HL-60/S4 (cell line): ENCODE data around the gene CACUL1.
"Not testable (repeated sequence)": the region's sequence is repeated elsewhere in the genome, so short reads cannot be mapped to it uniquely, and the experiment has no call there.

Experiments used
- in situ Hi-C: fragments of 300-500 bp; cut with MboI; formaldehyde crosslinking; loops from 2 replicates; pipeline ENCODE4 v1.14.3; 2022; ENCODE audit warnings: low sequenced_read_pairs

The CACUL1 gene

DNA sequence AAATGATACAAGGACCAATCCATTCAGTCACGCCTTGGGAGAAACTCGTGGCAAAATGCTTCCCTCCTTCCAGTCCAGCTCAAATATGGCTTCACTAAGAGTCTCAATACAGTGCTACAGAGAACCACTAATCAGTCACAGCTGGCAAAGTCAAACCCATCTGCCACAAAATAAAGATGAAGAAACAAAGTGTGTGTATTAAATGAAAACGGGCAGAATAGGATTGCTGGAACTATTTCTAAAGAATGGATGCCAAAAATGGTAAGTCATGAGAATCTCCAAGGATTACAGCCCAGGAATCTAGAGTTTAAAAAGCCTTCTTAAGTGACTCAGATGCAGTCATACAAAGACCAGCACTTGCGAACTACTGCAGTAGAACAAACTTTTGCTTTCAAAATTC lies 61.9 kb downstream of the CACUL1 start:
- in situ Hi-C loops, result no loop called here

DNA sequence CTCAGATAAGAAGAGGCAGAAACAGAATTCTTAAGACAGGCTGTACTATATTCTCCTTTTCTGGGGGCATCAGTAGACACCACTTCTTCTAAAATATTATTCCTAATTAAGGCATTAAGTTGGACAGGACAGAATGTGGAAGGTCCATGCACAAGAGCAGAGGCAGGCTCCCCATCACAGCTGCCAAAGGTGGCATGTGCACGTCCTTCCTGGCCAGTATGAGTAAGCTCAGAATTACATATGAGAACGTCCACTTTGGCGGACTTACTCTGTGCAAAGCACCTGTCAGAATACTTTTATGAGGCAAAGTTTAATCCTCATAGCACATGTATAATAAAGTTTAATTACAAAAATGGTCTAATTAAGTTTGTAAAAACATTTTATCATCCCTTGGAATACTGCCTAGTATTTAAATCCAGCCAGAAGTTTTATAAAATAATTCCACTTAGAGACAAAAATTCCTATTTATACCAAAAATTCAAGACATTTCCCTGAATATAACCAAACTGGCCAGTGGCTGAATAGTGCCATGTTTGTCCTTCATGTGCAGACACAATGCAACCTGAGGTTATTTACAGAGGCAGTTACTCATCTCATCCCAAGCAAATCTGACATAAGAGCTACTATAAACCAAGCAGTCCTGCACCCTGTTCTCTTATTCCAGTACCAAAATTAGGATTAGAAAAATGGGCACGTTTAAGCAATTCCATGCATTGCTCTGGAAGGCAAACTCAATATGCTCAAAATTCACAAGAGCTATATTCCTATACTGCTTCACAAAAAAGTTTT lies 65.5 kb downstream of the CACUL1 start:
- in situ Hi-C loops, result no loop called here

DNA sequence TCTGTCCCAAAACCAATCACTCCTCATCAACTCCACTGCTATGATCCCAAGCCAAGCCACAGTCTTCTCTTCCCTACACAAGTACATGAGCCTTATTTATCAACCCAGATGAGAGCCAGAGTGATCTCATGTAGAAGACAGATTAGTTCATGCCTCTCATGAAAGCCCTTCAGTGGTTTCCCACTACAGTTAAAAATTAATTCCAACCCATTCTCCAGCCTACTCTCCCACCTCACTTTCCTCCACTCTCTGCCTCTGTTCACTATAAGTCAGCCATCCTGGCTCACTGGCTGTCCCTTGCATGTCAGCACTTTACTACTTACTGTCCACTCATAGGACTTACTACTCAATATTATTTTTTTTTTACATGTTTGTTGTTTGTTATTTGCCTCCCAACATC lies 67.3 kb downstream of the CACUL1 start:
- in situ Hi-C loops, result no loop called here

DNA sequence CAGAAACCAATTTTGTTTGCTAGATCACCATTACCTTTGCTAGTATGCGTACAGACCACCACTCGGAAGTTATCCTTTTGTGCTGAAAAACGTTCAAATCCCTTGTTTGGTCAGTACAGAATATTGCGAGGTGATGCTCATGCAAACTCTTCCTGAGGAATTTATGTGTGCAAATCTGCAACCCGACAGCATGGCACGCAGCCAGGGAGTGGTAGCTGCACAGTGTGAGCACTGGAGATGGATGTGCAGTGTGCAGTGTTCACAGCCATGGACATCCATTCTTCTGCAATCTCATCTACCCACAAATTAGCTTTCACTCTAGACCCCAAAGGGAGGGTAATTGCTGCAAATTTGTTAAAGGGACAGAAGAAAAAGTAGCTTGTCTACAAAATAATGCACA lies 72.2 kb downstream of the CACUL1 start:
- in situ Hi-C loops, result no loop called here

DNA sequence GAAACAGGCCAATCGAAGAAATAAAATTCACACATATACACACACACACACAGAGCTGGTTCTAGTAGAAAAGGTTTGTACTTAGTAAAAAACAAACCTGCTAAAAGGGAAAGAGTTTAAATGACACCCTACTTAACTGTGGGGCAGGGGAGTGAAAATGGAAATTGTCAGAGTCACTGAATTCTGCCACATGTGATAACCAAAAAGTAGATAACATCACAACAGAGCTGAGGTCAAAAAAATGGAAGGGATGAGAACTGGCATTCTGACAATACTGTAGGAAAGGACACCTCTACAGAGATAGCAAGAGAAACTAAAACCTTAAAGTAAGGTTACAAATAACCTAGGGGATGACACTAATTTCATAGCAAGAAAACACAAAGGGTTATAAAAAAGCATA lies 74.6 kb downstream of the CACUL1 start:
- in situ Hi-C loops, result no loop called here

DNA sequence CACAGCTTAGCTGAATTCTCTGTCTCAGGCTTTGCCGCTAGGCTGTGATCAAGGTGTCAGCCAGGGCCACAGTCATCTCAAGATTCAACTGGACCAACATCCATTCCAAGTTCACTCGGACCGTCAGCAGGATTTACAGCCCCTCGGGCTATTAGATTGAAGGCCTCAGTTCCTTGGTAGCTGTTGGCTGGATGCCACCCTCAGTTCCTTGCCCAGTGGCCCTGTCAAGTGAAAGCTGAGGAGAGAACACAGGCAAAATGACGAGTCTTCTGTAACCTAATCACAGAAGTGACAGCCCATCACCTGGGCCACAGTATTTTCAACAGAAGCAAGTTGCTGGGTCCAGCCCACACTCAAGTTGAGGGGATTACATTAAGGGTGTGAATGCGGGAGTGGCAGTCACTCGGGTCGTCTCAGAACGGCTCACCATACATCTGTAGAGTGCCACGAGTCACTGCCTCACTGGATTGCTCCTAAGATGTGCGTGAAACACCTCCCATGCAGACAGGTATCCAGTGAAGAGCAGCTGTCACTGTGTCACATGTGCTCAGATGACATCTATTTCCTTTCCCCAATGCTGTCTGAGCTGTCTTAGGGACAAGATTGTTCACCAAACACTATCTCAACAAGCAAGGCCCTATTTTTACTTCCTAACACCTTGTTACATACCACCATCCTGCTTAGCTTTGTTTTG lies 80.4 kb downstream of the CACUL1 start:
- in situ Hi-C loops, result no loop called here

DNA sequence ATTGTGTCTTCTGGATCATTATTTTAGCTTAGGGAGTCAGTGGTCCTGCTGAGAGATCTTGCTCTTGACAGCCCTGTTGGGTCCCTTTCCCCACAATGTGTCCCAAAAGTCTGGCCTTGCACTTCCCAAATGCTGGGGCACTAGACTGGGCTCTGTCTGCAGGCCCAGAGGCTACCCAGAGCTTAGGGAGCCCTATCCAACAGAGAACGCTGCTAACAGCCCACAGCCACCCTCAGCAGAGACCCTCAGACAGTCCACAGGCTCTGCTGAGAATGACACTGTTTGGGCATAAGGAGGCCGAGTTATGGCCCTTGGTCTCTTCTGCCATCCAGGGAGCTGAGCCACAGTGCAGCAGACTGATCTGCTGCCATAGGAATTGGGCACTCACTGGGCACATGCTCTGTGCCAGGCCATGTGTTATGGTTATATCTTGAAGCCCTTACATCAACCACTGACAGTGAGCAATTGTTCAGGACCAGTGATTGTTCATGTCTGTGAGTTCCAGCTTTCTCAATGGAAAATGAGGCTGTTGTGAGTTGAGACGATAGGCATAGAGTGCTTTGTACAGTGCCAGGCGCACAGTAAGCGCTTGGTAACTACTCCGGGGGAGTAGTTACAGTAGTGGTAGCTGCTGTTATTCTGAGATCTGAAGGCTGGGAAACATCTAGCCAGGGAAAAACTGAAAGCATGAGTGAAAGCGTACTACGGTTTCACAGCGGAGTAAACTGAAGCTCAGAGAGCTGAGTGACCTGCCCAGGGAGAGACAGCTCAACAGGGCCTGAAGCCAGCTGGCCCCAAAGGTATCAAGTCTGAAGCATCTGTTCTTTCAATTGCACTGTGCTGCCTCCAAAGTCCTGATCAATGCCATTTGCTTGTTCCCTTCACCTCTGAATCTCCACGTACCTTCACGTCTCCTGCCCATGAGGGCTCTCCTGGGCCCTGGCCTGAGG lies 81.7 kb downstream of the CACUL1 start:
- in situ Hi-C loops, result no loop called here

DNA sequence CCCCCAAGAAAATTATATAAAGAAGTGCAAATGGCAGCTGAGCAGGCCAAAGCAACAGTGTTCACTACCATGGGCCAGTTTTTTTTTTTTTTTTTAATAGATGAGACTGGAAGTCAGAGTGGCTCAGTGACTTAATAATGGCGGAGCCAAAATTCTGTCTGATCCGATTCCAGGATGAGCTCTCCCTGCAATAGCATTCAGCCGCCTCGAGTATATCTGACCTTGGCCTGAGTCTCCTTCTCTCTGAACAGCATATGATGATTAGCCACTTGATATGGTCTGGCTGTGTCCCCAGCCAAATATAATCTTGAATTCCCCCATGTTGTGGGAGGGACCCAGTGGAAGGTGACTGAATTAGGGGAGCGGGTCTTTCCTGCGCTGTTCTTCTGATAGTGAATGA lies 82.6 kb downstream of the CACUL1 start:
- in situ Hi-C loops, result no loop called here

DNA sequence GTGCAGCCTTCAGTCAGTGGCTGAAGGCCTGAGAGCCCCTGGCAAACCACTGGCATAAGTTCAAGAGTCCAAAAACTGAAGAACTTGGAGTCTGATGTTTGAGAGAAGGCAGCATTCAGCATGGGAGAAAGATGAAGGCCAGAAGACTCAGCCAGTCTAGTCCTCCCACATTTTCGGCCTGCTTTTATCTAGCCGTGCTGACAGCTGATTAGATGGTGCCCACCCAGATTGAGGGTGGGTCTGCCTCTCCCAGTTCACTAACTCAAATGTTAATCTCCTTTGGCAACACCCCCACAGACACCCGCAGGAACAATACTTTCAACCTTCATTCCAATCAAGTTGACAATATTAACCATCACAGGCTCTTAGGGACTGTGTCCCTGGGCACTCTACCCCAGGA lies 83.5 kb downstream of the CACUL1 start:
- in situ Hi-C loops, result not testable (repeated sequence)

DNA sequence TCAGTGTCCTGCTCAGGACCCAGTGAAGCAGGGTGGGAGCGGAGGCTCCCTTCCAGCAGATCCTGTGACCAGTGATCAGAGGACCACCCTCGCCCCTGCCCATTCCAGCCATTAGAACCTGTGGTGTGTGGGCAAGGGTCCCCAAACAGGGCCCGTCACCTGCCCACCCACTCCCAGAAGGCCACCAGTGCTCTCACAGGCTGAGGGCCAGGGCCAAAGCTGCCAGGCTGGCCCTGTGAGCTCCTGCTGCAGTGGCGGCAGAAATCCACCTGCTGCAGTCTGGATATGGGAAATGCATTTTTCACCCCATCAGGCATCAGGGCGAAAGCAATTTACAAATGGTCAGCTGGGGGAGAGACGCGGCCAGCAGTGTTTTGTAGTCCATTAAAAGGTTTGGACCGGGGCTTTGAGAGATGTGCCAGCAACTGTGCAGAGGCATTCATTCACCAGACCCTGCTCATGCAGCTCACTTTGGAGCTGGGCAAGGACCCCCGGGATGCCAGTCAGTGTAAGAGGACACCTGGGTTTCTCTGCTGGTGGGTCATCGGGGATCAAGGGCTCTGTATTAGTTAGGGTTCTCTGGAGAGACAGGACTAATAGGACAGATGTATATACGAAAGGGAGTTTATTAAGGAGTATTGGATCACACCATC lies 84.2 kb downstream of the CACUL1 start:
- in situ Hi-C loops, result no loop called here

DNA sequence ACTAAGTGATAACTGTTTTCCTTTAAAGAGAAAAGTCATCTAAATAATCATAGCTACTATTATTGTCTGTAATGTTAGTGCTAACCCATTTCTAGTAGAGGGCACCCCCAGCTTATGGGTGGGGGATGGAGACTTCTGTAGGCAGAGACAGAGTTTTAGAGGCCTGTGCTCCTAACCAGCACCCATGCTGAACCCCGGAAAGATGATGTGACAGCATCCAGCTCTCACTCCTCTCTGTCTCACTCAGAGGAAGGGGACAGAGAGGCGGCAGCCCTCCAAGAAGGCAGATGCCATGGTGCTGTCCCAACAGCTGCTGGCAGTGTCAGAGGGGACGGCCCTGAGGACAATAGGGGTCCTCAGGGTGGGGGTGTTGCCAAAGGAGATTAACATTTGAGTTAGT lies 84.9 kb downstream of the CACUL1 start:
- in situ Hi-C loops, result no loop called here

DNA sequence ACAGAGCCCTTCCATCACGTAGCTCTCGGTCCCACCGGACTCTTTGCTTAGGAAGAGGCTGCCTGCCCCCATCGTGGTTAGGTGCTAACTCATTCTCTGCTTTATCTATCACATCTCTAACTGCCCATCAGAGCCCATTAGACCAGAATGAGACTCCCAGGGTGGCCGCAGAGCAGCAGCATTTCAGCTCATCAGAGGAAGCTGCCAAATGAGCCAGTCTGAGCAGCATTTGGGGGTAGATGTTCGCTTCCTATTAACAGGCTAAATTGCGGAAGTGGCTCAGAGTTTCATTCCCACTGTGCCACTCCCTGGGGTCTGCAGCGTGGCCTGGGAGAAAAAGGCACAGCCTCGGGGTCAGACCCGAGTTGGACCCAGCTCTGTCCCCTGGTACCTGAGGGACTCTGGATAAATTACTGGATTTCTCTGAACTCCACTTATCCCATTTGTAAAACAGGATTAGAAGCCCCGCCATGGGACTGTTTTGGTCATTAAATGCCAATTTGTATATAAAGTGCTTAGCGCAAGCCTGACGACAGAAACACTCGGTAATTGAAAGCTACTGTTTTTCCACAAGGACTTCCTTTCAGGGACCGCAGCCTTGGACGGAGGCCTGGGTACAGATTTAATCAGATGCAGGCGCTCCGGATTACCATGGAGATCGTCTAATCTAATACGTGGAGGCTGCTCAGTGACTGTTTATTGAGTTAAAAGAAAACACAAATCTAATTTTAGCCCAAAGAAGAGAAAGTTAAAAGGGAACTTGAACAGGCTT lies 85.6 kb downstream of the CACUL1 start:
- in situ Hi-C loops, result no loop called here

DNA sequence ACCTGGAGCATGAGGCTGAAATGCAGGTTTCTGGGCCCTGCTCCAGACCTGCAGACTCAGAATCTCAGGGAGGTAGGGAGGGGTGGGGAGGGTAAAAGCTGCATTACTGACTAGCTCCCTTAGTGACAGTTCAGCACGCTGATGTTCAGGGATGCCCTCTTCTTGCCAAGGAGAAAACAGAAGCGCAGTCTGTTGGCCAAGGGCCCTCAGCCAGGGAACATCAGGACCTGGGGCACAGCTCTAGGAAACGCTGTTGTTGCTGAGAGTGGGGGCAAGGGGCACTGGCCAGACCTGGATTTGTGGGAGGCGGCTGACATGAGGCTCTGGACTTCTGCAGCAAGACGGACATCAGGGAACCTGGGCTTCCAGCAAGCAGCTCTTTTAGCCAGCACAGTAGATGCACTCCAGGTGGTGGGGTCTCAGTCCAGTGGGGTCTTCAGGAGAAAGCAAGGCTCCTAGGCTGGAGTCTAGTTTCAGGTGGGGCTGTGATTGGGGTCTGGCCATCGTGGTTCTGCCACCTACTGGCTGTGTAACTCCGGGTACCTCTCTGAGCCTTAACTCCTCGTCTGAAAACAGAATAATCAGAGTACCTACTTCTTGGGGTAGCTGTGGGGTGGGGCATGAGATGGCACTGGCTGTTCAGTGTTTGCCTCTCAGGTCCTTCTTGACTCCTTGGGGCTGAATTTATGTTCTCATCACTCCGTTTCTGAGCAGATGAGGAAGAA lies 86.4 kb downstream of the CACUL1 start:
- in situ Hi-C loops, result no loop called here

DNA sequence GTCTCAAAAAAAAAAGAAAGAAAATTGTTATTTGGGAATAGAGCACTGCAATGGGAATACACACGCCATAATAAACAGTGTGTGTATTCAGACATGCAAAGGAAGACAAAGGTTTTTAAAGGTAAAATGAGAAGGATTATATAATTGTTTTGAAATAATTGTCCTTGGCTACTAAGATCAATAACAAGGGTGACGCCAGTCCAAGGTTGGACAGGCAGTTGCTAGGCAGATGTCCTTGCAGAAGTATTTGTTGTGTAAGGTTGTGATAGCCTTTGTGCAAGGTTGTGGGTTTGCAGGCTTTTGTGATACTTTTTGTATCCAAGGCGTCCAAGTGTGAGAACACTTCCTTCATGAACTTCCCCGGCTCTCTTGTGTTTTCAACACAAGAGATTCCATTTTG lies 87.0 kb downstream of the CACUL1 start:
- in situ Hi-C loops, result no loop called here

DNA sequence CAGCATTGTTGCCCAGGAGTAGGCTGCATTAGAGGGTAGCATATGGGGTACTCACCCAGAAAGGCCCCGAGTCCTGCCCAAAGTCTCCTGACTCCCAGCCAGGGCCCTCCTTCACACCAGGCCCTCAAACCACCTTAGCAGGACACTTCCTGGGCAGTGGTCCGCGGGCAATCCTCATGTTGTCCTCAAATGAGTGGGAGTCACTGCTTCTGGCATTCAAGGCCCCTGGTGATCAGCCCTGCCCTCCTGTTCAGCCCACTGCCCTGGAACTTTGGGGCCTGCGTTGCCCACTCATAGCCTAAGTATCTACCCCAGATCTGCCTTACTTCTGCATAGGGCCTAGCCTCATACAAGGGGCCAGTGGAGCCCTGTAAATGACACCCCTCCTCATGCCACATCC lies 88.4 kb downstream of the CACUL1 start:
- in situ Hi-C loops, result no loop called here

DNA sequence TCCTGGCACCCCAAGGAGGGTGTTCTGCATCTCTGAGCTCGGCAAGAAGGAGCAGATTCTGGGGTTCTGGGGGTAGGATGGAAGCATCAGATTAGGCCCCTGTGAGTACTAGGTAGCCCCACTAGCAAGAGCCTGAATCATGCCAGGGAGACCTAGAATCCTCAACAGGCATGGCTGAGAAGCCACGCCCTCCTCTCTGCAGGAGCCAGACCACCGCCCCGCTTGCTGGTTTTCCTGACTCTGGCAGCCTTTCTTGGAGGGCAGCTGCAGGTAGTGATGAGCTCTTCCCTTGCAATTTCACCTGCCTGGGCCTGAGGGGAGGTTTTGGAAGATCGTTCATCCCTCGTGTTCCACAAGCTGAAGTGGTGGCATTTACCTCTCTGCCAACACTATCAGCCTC lies 90.4 kb downstream of the CACUL1 start:
- in situ Hi-C loops, result no loop called here

DNA sequence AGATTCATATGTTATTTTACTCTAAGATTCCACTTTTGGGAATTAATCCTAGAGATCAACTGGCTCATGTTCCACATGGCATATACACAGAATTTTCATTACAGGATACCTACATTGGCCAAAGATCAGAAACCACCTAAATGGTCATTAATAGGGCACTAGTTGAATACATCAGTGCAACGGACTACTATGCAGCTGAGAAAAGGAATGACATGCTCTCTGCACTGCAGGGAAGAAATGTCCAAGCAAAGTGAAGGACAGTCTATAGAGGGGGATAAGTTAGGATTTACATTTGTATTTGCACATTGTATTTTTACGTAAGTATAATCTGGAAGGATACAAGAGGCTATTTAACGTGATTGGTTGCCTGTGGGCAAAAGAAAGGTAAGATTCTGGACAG lies 91.6 kb downstream of the CACUL1 start:
- in situ Hi-C loops, result no loop called here

DNA sequence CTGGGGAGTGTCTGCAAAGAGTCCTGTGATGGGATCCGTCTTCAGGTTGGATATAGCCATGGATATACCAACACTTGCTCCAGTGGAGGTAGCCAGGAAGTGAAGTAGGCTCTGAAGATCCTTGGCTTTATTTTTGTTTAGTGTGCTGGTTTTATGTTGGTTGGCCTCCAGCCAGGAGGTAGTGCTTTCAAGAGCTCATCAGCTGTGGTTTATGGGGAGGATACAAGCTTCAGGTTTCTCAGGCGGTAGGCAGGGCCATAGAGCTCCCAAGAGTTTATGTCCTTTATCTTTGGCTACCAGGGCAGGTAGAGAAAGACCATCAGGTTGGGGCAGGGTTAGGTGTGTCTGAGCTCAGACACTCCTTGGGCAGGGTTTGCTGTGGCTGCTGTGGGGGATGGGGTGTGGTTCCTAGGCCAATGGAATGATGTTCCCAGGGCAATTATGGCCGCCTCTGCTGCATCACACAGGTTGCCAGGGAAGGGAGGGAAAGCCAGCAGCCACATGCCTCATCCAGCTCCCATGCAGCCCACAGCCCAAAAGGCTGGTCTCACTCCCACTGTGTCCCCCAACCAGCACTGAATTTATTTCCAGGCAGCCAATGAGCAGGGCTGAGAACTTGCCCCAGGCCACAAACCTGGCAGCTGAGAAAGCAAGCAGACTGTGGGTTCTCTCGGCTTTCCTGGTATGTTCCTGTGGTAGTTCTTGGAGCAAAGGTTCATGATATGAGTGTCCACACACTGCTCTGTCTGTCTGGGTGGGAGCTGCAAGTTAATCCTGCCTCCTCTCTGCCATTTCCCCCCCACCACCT lies 92.3 kb downstream of the CACUL1 start:
- in situ Hi-C loops, result no loop called here

DNA sequence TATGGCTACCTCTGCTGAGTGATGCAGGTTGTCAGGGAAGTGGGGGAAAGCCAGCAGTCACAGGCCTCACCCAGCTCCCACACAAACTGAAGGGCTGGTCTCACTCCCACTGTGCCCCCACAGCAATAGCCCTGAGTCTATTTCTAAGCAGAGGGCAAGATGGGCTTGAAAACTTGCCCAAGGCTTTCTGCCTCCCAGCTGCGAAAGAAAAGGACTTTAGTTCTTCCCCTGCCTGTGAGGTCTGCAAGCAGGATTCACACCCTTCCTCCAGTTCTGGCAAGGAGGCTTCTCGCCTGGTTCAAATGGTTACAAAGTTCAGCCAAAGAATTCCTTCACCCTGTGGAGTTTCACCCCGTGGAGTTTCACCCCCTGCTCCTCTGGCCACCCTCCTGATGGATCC lies 96.0 kb downstream of the CACUL1 start:
- in situ Hi-C loops, result no loop called here
